ENCODE measurements around the gene CXCL16.

Gene CXCL16

GRCh38 chr17:4739122-4740024 lies at the start of gene CXCL16, which contains the start of gene ZMYND15:
Gene CXCL16 (minus strand): TSS chr17:4739928. CDS start chr17:4739339, 589 bp downstream.
Gene ZMYND15 (plus strand): TSS chr17:4739833. CDS start chr17:4740549, 716 bp downstream.
- peak within 1 kb of the TSS; percentile 69 for H3K4me3 ChIP-seq (ENCODE audit: low read depth, low read length)
- DNase-seq (ENCODE audit: low read depth): no peak

- H3K4me3 ChIP-seq (ENCODE audit: low read depth, low read length): peak within 1 kb of the TSS; percentile 62
- no peak for DNase-seq (ENCODE audit: low read depth)
Observed at GRCh38 chr17:4788807-4789700, 49.3 kb upstream of the CXCL16 start, which contains the start of gene GLTPD2. Gene GLTPD2 (plus strand): TSS chr17:4788964. CDS start chr17:4789012, 48 bp downstream.

- no peak overlapping the region for H3K4me3 ChIP-seq (ENCODE audit: low read depth, low read length)
- no peak for DNase-seq (ENCODE audit: low read depth)
Observed at GRCh38 chr17:4788159-4788806, 48.6 kb upstream of the CXCL16 start.

GRCh38 chr17:4786516-4786915 lies 46.8 kb upstream of the CXCL16 start:
- H3K4me3 ChIP-seq (ENCODE audit: low read depth, low read length): no peak overlapping the region
- no peak for DNase-seq (ENCODE audit: low read depth)

GRCh38 chr17:4786106-4786511 lies 46.4 kb upstream of the CXCL16 start, which contains the start of gene VMO1:
Gene VMO1 (minus strand): TSS chr17:4786364. CDS start chr17:4786352, 12 bp downstream.
- no peak for DNase-seq (ENCODE audit: low read depth)
- H3K4me3 ChIP-seq (ENCODE audit: low read depth, low read length): peak within 1 kb of the TSS; percentile 14

- no peak for DNase-seq (ENCODE audit: low read depth)
- H3K4me3 ChIP-seq (ENCODE audit: low read depth, low read length): peak overlapping the region; percentile 14
Observed at GRCh38 chr17:4785311-4786105, 45.8 kb upstream of the CXCL16 start.

GRCh38 chr17:4782652-4783051 lies 42.9 kb upstream of the CXCL16 start:
- H3K4me3 ChIP-seq (ENCODE audit: low read depth, low read length): no peak overlapping the region
- DNase-seq (ENCODE audit: low read depth): no peak

GRCh38 chr17:4780325-4780955 lies 40.7 kb upstream of the CXCL16 start:
- no peak overlapping the region for H3K4me3 ChIP-seq (ENCODE audit: low read depth, low read length)
- no peak for DNase-seq (ENCODE audit: low read depth)

GRCh38 chr17:4777969-4778760 lies 38.4 kb upstream of the CXCL16 start:
- no peak overlapping the region for H3K4me3 ChIP-seq (ENCODE audit: low read depth, low read length)
- no peak for DNase-seq (ENCODE audit: low read depth)

GRCh38 chr17:4772235-4772613 lies 32.5 kb upstream of the CXCL16 start:
- no peak for DNase-seq (ENCODE audit: low read depth)
- H3K4me3 ChIP-seq (ENCODE audit: low read depth, low read length): no peak overlapping the region

GRCh38 chr17:4771519-4772234 lies 31.9 kb upstream of the CXCL16 start, which contains the start of gene TM4SF5:
Gene TM4SF5 (plus strand): TSS chr17:4771886. CDS start chr17:4771923, 37 bp downstream.
- H3K4me3 ChIP-seq (ENCODE audit: low read depth, low read length): no peak within 1 kb of the TSS
- DNase-seq (ENCODE audit: low read depth): no peak

GRCh38 chr17:4769628-4770027 lies 29.9 kb upstream of the CXCL16 start:
- no peak overlapping the region for H3K4me3 ChIP-seq (ENCODE audit: low read depth, low read length)
- no peak for DNase-seq (ENCODE audit: low read depth)

- H3K4me3 ChIP-seq (ENCODE audit: low read depth, low read length): no peak overlapping the region
- no peak for DNase-seq (ENCODE audit: low read depth)
Observed at GRCh38 chr17:4768298-4768697, 28.6 kb upstream of the CXCL16 start.

GRCh38 chr17:4766723-4767122 lies 27.0 kb upstream of the CXCL16 start:
- no peak for DNase-seq (ENCODE audit: low read depth)
- no peak overlapping the region for H3K4me3 ChIP-seq (ENCODE audit: low read depth, low read length)

- DNase-seq (ENCODE audit: low read depth): no peak
- no peak overlapping the region for H3K4me3 ChIP-seq (ENCODE audit: low read depth, low read length)
Observed at GRCh38 chr17:4766201-4766600, 26.5 kb upstream of the CXCL16 start.

GRCh38 chr17:4764595-4764994 lies 24.9 kb upstream of the CXCL16 start:
- H3K4me3 ChIP-seq (ENCODE audit: low read depth, low read length): no peak overlapping the region

GRCh38 chr17:4759776-4760236 lies 20.1 kb upstream of the CXCL16 start:
- no peak for DNase-seq (ENCODE audit: low read depth)
- H3K4me3 ChIP-seq (ENCODE audit: low read depth, low read length): no peak overlapping the region

More at GRCh38 chr17:4764595-4764994, 24.9 kb upstream of the CXCL16 start:
- no peak for DNase-seq (ENCODE audit: low read depth)

All from skeletal muscle cell (primary cell).